Nephron progenitor cell (in vitro differentiated cells): ENCODE measurements around the gene FANCI.

Experiments used
- DNase-seq: peaks from one replicate; pipeline ENCODE4 v3.0.0; 2021
- H3K27ac Mint-ChIP-seq: 2 replicates; pipeline ENCODE4 v1.8.0; 2021; ENCODE audit warnings: mild to moderate bottlenecking, moderate library complexity, mixed read lengths
- H3K27me3 Mint-ChIP-seq: 2 replicates; pipeline ENCODE4 v1.8.0; 2021; ENCODE audit warnings: mild to moderate bottlenecking, low read depth, mixed read lengths; ENCODE audit not compliant: poor library complexity
- H3K36me3 Mint-ChIP-seq: 2 replicates; pipeline ENCODE4 v1.8.0; 2021; ENCODE audit warnings: low read depth, mixed read lengths
- H3K4me1 Mint-ChIP-seq: 2 replicates; pipeline ENCODE4 v1.8.0; 2021; ENCODE audit warnings: mixed read lengths
- H3K4me3 Mint-ChIP-seq: 2 replicates; pipeline ENCODE4 v1.8.0; 2021; ENCODE audit warnings: mild to moderate bottlenecking, moderate library complexity, mixed read lengths
- H3K9me3 Mint-ChIP-seq: 2 replicates; pipeline ENCODE4 v1.8.0; 2021; ENCODE audit warnings: mild to moderate bottlenecking, moderate library complexity, mixed read lengths
- CTCF ChIP-seq: fragments of 200-600 bp; sonication (generic); IDR thresholded peaks from 2 replicates; pipeline ENCODE4 v1.5.0; 2021; ENCODE audit warnings: antibody characterized with exemption

FANCI gene

GRCh38 chr15:89198196-89198595 lies 45.6 kb upstream of the FANCI start:
- Mint-ChIP-seq H3K9me3 (no peaks in the 10 kb centered on the region), H3K27ac (no peak overlapping the region), H3K4me1 (peaks cover 44% of the 10 kb centered on the region), H3K27me3 (no peaks in the 10 kb centered on the region), H3K36me3 (peaks cover 22% of the 10 kb centered on the region), H3K4me3 (no peak overlapping the region)
- DNase-seq = no peak
- no peak for TF ChIP-seq CTCF

GRCh38 chr15:89198934-89199333 lies 44.8 kb upstream of the FANCI start:
- H3K27me3 Mint-ChIP-seq = no peaks in the 10 kb centered on the region
- H3K9me3 Mint-ChIP-seq = no peaks in the 10 kb centered on the region
- H3K4me3 Mint-ChIP-seq = no peak overlapping the region
- H3K36me3 Mint-ChIP-seq = peaks cover 18% of the 10 kb centered on the region
- H3K4me1 Mint-ChIP-seq = peaks cover 50% of the 10 kb centered on the region
- DNase-seq = no peak
- no peak for TF ChIP-seq CTCF
- no peak overlapping the region for H3K27ac Mint-ChIP-seq

- Mint-ChIP-seq H3K27me3 (no peaks in the 10 kb centered on the region), H3K27ac (peak overlapping the region; percentile 61), H3K4me1 (peaks cover 52% of the 10 kb centered on the region), H3K9me3 (no peaks in the 10 kb centered on the region), H3K4me3 (no peak overlapping the region), H3K36me3 (peaks cover 13% of the 10 kb centered on the region)
- no peak for TF ChIP-seq CTCF
- peak; percentile 21 for DNase-seq
Measured at GRCh38 chr15:89199746-89200145, 44.0 kb upstream of the FANCI start.

- H3K27me3 Mint-ChIP-seq = no peaks in the 10 kb centered on the region
- H3K4me1 Mint-ChIP-seq = peaks cover 52% of the 10 kb centered on the region
- no peak for DNase-seq
- TF ChIP-seq CTCF = no peak
- H3K36me3 Mint-ChIP-seq = peaks cover 12% of the 10 kb centered on the region
- H3K27ac Mint-ChIP-seq = no peak overlapping the region
- H3K4me3 Mint-ChIP-seq = no peak overlapping the region
- H3K9me3 Mint-ChIP-seq = no peaks in the 10 kb centered on the region
Measured at GRCh38 chr15:89200182-89200581, 43.6 kb upstream of the FANCI start.

- no peak for TF ChIP-seq CTCF
- no peak overlapping the region for H3K27ac Mint-ChIP-seq
- peaks cover 7% of the 10 kb centered on the region for H3K36me3 Mint-ChIP-seq
- no peaks in the 10 kb centered on the region for H3K27me3 Mint-ChIP-seq
- H3K4me3 Mint-ChIP-seq = no peak overlapping the region
- DNase-seq = no peak
- H3K4me1 Mint-ChIP-seq = peaks cover 48% of the 10 kb centered on the region
- no peaks in the 10 kb centered on the region for H3K9me3 Mint-ChIP-seq
Measured at GRCh38 chr15:89201465-89202005, 42.2 kb upstream of the FANCI start.

- H3K36me3 Mint-ChIP-seq = peaks cover 7% of the 10 kb centered on the region
- H3K27me3 Mint-ChIP-seq = no peaks in the 10 kb centered on the region
- TF ChIP-seq CTCF = no peak
- peaks cover 35% of the 10 kb centered on the region for H3K4me1 Mint-ChIP-seq
- no peak overlapping the region for H3K4me3 Mint-ChIP-seq
- no peak for DNase-seq
- H3K27ac Mint-ChIP-seq = no peak overlapping the region
- H3K9me3 Mint-ChIP-seq = no peaks in the 10 kb centered on the region
Measured at GRCh38 chr15:89203705-89204273, 40.0 kb upstream of the FANCI start.
